A549 (cell line): Measurements from ENCODE around the gene MYEF2.

Experiments used
- EP300 ChIP-seq, 2 experiments: fragments of >200 bp; sonication (Bioruptor Twin); formaldehyde crosslinking; IDR thresholded peaks; 2 replicates in 1 of 2; 3 replicates in 1 of 2; pipeline ENCODE4 v1.6.1; 2016 to 2017
- ESRRA ChIP-seq: fragments of 150-350 bp; IDR thresholded peaks from 2 replicates; pipeline ENCODE4 v1.6.1; 2014; ENCODE audit warnings: mild to moderate bottlenecking, low read length, borderline replicate concordance
- MAFK ChIP-seq: fragments of 450-650 bp; IDR thresholded peaks from 2 replicates; pipeline ENCODE4 v1.6.1; 2014; ENCODE audit not compliant: partially characterized antibody
- MYC ChIP-seq: IDR thresholded peaks from 2 replicates; pipeline ENCODE4 v1.6.1; 2012; ENCODE audit warnings: mild to moderate bottlenecking, inconsistent platforms, low read length, improper control_type of control experiment, borderline replicate concordance
- POLR2A ChIP-seq: IDR thresholded peaks from 2 replicates; pipeline ENCODE4 v1.6.1; 2012; ENCODE audit warnings: mild to moderate bottlenecking, low read length
- POLR2AphosphoS2 ChIP-seq: conservative IDR thresholded peaks from 2 replicates; pipeline ENCODE4 v1.6.1; 2012; ENCODE audit warnings: low read length, improper control_type of control experiment, inconsistent platforms
- SMC3 ChIP-seq: fragments of >200 bp; sonication (Bioruptor Twin); formaldehyde crosslinking; IDR thresholded peaks from 3 replicates; pipeline ENCODE4 v1.6.1; 2018; ENCODE audit warnings: inconsistent platforms
- SREBF2 ChIP-seq: fragments of 450-650 bp; IDR thresholded peaks from 2 replicates; pipeline ENCODE4 v1.6.1; 2014; ENCODE audit warnings: mild to moderate bottlenecking, moderate library complexity
- ZSCAN20 ChIP-seq: fragments of 250-450 bp; sonication (Bioruptor Pico); IDR thresholded peaks from 2 replicates; pipeline ENCODE4 v1.8.0; 2022; ENCODE audit warnings: mild to moderate bottlenecking, moderate library complexity
- TF ChIP-seq, protein P1 (sequence below): fragments of >200 bp; sonication (Bioruptor Twin); formaldehyde crosslinking; IDR thresholded peaks from 3 replicates; pipeline ENCODE4 v1.5.1; 2016
- TF ChIP-seq, protein P2 (sequence below): fragments of 200-600 bp; sonication (generic); IDR thresholded peaks from 2 replicates; pipeline ENCODE4 v1.6.1; 2016; ENCODE audit warnings: antibody characterized with exemption, mild to moderate bottlenecking, moderate library complexity
- TF ChIP-seq, protein P3 (sequence below): IDR thresholded peaks from 2 replicates; pipeline ENCODE4 v1.6.1; 2012; ENCODE audit warnings: low read depth, borderline replicate concordance
- TF ChIP-seq, protein P4 (sequence below): IDR thresholded peaks from 2 replicates; pipeline ENCODE4 v1.6.1; 2012

DNA sequence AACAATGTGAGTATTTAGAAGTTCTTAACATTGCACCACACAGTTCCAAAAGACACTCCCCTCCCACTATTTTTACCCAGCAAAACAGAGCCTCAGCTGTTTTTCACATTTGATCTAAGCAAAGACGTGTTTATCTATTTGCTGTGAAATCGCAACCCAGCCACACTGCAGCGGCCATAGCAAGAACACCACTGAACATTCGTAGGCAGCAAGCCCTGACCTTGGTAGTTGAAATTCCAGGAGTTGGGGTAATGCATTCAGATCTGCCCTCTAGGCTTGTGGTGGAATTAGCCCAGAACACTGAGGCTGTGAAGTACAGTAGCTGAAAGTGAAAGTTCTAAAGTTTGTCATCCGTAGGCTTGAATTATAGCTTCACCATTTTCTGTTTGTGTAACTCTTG lies 74.4 kb downstream of the MYEF2 start:
- TF ChIP-seq ZSCAN20 (CRISPR knock-in tag) (no peak), EP300 (IDR thresholded peaks at IDR 0.05) (no peak), ESRRA (no peak), SMC3 (no peak), MYC (no peak), SREBF2 (no peak), POLR2A (no peak), MAFK (no peak), POLR2AphosphoS2 (no peak)
- TF ChIP-seq, protein P1, sequence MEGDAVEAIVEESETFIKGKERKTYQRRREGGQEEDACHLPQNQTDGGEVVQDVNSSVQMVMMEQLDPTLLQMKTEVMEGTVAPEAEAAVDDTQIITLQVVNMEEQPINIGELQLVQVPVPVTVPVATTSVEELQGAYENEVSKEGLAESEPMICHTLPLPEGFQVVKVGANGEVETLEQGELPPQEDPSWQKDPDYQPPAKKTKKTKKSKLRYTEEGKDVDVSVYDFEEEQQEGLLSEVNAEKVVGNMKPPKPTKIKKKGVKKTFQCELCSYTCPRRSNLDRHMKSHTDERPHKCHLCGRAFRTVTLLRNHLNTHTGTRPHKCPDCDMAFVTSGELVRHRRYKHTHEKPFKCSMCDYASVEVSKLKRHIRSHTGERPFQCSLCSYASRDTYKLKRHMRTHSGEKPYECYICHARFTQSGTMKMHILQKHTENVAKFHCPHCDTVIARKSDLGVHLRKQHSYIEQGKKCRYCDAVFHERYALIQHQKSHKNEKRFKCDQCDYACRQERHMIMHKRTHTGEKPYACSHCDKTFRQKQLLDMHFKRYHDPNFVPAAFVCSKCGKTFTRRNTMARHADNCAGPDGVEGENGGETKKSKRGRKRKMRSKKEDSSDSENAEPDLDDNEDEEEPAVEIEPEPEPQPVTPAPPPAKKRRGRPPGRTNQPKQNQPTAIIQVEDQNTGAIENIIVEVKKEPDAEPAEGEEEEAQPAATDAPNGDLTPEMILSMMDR: no peak
- TF ChIP-seq, protein P2, sequence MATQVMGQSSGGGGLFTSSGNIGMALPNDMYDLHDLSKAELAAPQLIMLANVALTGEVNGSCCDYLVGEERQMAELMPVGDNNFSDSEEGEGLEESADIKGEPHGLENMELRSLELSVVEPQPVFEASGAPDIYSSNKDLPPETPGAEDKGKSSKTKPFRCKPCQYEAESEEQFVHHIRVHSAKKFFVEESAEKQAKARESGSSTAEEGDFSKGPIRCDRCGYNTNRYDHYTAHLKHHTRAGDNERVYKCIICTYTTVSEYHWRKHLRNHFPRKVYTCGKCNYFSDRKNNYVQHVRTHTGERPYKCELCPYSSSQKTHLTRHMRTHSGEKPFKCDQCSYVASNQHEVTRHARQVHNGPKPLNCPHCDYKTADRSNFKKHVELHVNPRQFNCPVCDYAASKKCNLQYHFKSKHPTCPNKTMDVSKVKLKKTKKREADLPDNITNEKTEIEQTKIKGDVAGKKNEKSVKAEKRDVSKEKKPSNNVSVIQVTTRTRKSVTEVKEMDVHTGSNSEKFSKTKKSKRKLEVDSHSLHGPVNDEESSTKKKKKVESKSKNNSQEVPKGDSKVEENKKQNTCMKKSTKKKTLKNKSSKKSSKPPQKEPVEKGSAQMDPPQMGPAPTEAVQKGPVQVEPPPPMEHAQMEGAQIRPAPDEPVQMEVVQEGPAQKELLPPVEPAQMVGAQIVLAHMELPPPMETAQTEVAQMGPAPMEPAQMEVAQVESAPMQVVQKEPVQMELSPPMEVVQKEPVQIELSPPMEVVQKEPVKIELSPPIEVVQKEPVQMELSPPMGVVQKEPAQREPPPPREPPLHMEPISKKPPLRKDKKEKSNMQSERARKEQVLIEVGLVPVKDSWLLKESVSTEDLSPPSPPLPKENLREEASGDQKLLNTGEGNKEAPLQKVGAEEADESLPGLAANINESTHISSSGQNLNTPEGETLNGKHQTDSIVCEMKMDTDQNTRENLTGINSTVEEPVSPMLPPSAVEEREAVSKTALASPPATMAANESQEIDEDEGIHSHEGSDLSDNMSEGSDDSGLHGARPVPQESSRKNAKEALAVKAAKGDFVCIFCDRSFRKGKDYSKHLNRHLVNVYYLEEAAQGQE: no peak
- TF ChIP-seq, protein P3, sequence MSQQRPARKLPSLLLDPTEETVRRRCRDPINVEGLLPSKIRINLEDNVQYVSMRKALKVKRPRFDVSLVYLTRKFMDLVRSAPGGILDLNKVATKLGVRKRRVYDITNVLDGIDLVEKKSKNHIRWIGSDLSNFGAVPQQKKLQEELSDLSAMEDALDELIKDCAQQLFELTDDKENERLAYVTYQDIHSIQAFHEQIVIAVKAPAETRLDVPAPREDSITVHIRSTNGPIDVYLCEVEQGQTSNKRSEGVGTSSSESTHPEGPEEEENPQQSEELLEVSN: no peak
- TF ChIP-seq, protein P4, sequence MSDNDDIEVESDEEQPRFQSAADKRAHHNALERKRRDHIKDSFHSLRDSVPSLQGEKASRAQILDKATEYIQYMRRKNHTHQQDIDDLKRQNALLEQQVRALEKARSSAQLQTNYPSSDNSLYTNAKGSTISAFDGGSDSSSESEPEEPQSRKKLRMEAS: no peak
